Measurements from ENCODE around the gene GFOD2. TPM values are rescaled to one million over a fixed set of nuclear protein-coding genes. Genes with fewer than 3 reads are reported as not detected.
A peak's percentile ranks its signal among the peaks of the same experiment; 100 is the strongest.

GFOD2 gene
- total and polyA plus RNA-seq, 2 experiments from 2014 or later = 19.3 to 34.3 TPM

- no peaks in the 10 kb centered on the region for H3K9me2 ChIP-seq (ENCODE audit: insufficient read depth)
- TF ChIP-seq JUNB (IDR thresholded peaks at IDR 0.05; ENCODE audit: unreplicated experiment) (no peak), EZH2 (IDR thresholded peaks at IDR 0.05; ENCODE audit: low read depth, unreplicated experiment) (no peak)
- 0 out of 2 replicates have a peak overlapping the region, but pooled peaks have one; percentile 43 for H3K27ac ChIP-seq (ENCODE audit: low read depth)
- ATAC-seq (peak; percentile 41), DNase-seq (ENCODE audit: low spot score) (peak; percentile 45)
- peak overlapping the region; percentile 98 for H3K4me2 ChIP-seq
- H3K27me3 ChIP-seq (ENCODE audit: insufficient read depth) = no peaks in the 10 kb centered on the region
- peaks cover 16% of the 10 kb centered on the region for H3K4me1 ChIP-seq (ENCODE audit: insufficient read depth)
- H3K4me3 ChIP-seq = peak overlapping the region; percentile 93
- peaks cover 10% of the 10 kb centered on the region for H3K27me3 Mint-ChIP-seq (ENCODE audit: insufficient read depth, low read depth, poor library complexity)
- 0 out of 2 replicates have a peak, but pooled peaks cover 3% of the 10 kb centered on the region for H3F3A ChIP-seq (replicated peaks; ENCODE audit: low read depth)
- no peaks in the 10 kb centered on the region; the same call in 2 of the 3 replicates for H3K9me3 Mint-ChIP-seq
- H3K79me2 ChIP-seq (replicated peaks; ENCODE audit: insufficient read depth) = peaks cover 40% of the 10 kb centered on the region
- peak overlapping the region; percentile 98 for H2AFZ ChIP-seq
- H3K27ac Mint-ChIP-seq = peak overlapping the region; percentile 86
- H3K36me3 Mint-ChIP-seq (ENCODE audit: low read depth) = no peaks in the 10 kb centered on the region
- no peaks in the 10 kb centered on the region for H3K36me3 ChIP-seq (ENCODE audit: insufficient read depth)
- H3K4me1 Mint-ChIP-seq = peaks cover 14% of the 10 kb centered on the region; the same call in 2 of the 3 replicates
- H3K4me3 Mint-ChIP-seq = peak overlapping the region; percentile 91
- peaks cover 12% of the 10 kb centered on the region; the same call in 1 of the 2 replicates for H4K20me1 ChIP-seq (replicated peaks; ENCODE audit: insufficient read depth)
Observed at GRCh38 chr16:67719778-67720144, 645 bp upstream of the GFOD2 start.

GRCh38 chr16:67718668-67719047 lies 458 bp downstream of the GFOD2 start:
- peak overlapping the region; percentile 98 for H3K4me2 ChIP-seq
- DNase-seq (ENCODE audit: low spot score) = peak; percentile 57
- H3K4me1 ChIP-seq (ENCODE audit: insufficient read depth) = peaks cover 21% of the 10 kb centered on the region
- peak; percentile 66 for ATAC-seq
- H3K79me2 ChIP-seq (replicated peaks; ENCODE audit: insufficient read depth) = peaks cover 51% of the 10 kb centered on the region
- no peak overlapping the region; the same call in 1 of the 2 replicates for H3K27ac ChIP-seq (ENCODE audit: low read depth)
- H3K36me3 ChIP-seq (ENCODE audit: insufficient read depth) = no peaks in the 10 kb centered on the region
- 0 out of 2 replicates have a peak, but pooled peaks cover 3% of the 10 kb centered on the region for H3F3A ChIP-seq (replicated peaks; ENCODE audit: low read depth)
- peak overlapping the region; percentile 86; the same call in 1 of the 2 replicates for H2AFZ ChIP-seq
- Mint-ChIP-seq H3K4me3 (peak overlapping the region; percentile 91), H3K27ac (0 out of 2 replicates have a peak overlapping the region, but pooled peaks have one; percentile 18), H3K4me1 (peaks cover 16% of the 10 kb centered on the region), H3K27me3 (ENCODE audit: insufficient read depth, low read depth, poor library complexity) (peaks cover 7% of the 10 kb centered on the region), H3K36me3 (ENCODE audit: low read depth) (0 out of 3 replicates have a peak, but pooled peaks cover under 1% of the 10 kb centered on the region), H3K9me3 (no peaks in the 10 kb centered on the region; the same call in 2 of the 3 replicates)
- no peaks in the 10 kb centered on the region for H3K9me2 ChIP-seq (ENCODE audit: insufficient read depth)
- TF ChIP-seq STAT1 (IDR thresholded peaks at IDR 0.05; ENCODE audit: unreplicated experiment) = no peak
- H3K4me3 ChIP-seq = peak overlapping the region; percentile 93
- H3K27me3 ChIP-seq (ENCODE audit: insufficient read depth) = no peaks in the 10 kb centered on the region
- H4K20me1 ChIP-seq (replicated peaks; ENCODE audit: insufficient read depth) = peaks cover 20% of the 10 kb centered on the region; the same call in 1 of the 2 replicates

GRCh38 chr16:67716097-67716496 lies 3.0 kb downstream of the GFOD2 start:
- no peak overlapping the region for H3K27ac ChIP-seq (ENCODE audit: low read depth)
- H4K20me1 ChIP-seq (replicated peaks; ENCODE audit: insufficient read depth) = peaks cover 28% of the 10 kb centered on the region; the same call in 1 of the 2 replicates
- H2AFZ ChIP-seq = no peak overlapping the region
- 0 out of 2 replicates have a peak, but pooled peaks cover 11% of the 10 kb centered on the region for H3F3A ChIP-seq (replicated peaks; ENCODE audit: low read depth)
- no peak for ATAC-seq
- no peaks in the 10 kb centered on the region for H3K27me3 ChIP-seq (ENCODE audit: insufficient read depth)
- peaks cover 69% of the 10 kb centered on the region for H3K79me2 ChIP-seq (replicated peaks; ENCODE audit: insufficient read depth)
- no peaks in the 10 kb centered on the region for H3K36me3 ChIP-seq (ENCODE audit: insufficient read depth)
- no peak overlapping the region for H3K4me2 ChIP-seq
- Mint-ChIP-seq H3K27me3 (ENCODE audit: insufficient read depth, low read depth, poor library complexity) (peaks cover 7% of the 10 kb centered on the region), H3K27ac (no peak overlapping the region), H3K36me3 (ENCODE audit: low read depth) (peaks cover 7% of the 10 kb centered on the region; the same call in 1 of the 3 replicates), H3K4me3 (no peak overlapping the region), H3K4me1 (peaks cover 24% of the 10 kb centered on the region), H3K9me3 (no peaks in the 10 kb centered on the region; the same call in 2 of the 3 replicates)
- no peaks in the 10 kb centered on the region for H3K9me2 ChIP-seq (ENCODE audit: insufficient read depth)
- no peak for TF ChIP-seq CTCF (conservative IDR thresholded peaks at IDR 0.05; ENCODE audit: low read depth in 2 of 2)
- no peak for TF ChIP-seq POLR2AphosphoS5 (IDR thresholded peaks at IDR 0.05; ENCODE audit: low read depth)
- H3K4me1 ChIP-seq (ENCODE audit: insufficient read depth) = peaks cover 26% of the 10 kb centered on the region
- no peak overlapping the region for H3K4me3 ChIP-seq
- no peak for DNase-seq (ENCODE audit: low spot score)

Measured in GM23338 (cell line).